HG03354 (cell line): Measurements from ENCODE around the gene MYOM1.
"Not testable (repeated sequence)": the region's sequence is repeated elsewhere in the genome, so short reads cannot be mapped to it uniquely, and the experiment has no call there.

Experiments used
- ATAC-seq: cut with Tn5 transposase; IDR thresholded peaks from one replicate; pipeline ENCODE4 v1.9.1; 2021; ENCODE audit warnings: mild to moderate bottlenecking; ENCODE audit not compliant: unreplicated experiment, poor library complexity, severe bottlenecking

Gene MYOM1

DNA sequence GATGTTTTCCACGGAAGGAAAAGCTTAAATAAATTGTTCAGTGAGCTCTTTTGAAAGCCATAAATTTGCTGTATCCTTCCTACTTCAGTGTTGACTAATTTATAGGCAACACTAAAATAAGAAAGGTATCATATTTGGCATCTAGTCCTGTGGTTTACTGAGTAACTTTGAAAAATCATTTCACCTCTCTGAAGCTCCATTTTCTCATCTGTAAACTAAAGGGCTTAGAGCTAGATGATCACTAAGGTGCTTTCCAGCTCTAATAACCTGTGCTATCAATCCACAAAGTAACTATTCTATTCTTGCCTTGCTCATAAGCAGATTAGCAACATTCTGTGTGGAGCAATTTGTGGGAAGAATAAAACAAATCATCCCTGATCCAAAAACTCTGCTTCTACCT is 3.6 kb upstream of the MYOM1 start:
- no peak for ATAC-seq

GRCh38 chr18:3221496-3221895 is 1.7 kb upstream of the MYOM1 start:
- ATAC-seq = no peak

DNA sequence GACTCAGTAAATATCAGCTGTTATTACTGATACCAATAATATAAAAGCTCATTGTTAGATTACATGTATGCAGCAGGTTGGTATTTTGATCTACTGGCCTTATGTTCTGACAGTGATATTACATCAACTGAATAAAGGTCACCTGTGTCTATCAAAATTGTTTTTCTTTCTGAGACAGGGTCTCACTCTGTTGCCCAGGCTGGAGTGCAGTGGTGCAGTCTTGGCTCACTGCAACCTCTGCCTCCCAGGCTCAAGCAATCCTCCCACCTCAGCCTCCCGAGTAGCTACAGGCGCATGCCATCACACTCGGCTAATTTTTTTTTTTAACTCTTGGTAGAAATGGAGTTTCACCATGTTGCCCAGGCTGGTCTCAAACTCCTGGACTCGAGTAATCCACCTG is 1.1 kb upstream of the MYOM1 start:
- not testable (repeated sequence) for ATAC-seq

DNA sequence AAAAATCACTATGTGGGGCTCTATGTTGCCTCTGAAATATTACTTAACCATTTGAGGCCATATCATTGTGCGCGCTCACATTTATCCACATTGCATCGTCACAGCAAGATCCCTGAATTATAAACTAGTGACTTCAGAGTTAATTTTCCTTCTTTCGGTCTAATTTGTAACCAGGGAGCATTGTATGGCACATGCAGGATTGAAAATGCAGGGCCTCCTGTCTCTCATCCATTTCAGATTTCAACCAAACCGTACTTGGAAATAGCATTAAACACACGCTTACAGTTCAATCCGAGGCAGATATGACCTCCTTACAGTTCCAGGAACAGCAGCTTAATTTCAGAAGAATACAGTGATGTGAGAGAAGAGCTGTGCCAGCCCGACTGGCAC is 532 bp downstream of the MYOM1 start:
- no peak for ATAC-seq

DNA sequence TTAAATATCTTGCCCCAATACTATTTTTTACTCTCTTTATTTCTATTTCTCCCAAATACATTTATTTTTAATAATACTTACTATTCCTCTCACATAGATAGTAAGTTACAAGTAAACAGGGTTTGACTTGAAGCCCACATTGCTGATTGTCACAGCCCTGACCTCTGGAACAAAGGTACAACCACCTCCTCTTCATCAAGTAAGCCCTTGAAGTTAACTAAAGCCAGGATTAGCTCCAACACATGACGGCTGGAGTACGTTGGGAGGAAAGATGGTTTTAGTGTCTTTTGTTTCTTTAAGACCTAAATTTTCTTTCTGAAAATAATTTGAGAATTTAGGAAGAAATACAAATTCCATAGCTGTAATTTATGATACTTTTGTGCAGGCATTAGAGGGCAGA is 949 bp downstream of the MYOM1 start:
- no peak for ATAC-seq

GRCh38 chr18:3217948-3218647 is 1.7 kb downstream of the MYOM1 start:
- ATAC-seq = no peak

- no peak for ATAC-seq
Observed at GRCh38 chr18:3216987-3217386, 2.8 kb downstream of the MYOM1 start.

DNA sequence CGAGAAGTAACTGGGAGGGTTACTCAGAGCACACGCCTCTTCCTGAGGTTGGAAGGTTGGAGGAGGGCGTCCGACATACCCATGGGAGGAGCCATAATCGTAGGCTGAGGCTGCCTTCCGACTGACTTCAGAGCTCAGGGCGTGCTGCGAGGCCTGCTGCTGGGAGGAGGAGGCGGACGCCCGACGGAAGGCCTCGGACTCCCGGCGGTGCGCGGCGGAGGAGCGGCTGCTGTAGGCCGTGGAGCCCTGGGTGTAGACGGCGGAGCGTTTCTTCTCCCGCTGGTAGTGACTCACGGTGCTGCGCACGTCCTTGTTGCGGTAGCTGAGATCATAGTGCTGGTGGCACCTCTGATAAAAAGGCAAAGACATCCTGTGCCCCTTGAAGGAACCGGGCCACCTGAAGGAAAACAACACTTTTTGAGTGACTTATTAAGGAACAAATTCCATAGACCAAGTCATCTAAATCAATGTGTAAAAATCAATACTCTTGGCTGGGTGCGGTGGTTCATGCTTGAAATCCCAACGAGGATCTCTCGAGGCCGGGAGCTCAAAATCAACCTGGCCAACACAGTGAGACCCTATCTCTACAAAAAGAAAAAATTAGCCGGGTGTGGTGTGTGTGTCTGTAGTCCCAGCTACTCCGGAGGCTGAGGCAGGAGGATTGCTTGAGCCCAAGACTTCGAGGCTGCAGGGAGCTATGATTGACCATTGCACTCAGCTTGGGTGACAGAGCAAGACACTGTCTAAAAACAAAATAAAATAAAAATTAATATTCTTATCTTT is 4.7 kb downstream of the MYOM1 start:
- no peak for ATAC-seq

GRCh38 chr18:3213300-3214059 is 6.3 kb downstream of the MYOM1 start:
- ATAC-seq = no peak

DNA sequence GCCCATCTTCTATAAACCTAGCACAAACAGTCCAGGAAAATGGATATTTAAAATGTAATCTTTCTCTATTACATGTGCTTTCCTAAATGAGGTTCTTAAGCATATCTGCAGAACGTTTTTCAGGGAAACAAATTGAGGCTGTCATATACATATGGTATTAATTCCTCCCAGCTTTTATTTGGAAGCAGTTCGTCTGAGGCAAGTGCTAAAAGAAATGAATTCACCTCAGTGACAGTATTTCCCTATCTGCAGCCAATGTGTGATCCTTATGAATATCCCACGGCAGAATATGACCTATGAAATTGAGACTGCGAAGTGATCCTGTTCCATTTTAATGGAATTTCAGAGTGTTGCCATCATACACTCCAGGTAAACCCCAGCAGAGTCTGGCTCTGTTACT is 7.1 kb downstream of the MYOM1 start:
- no peak for ATAC-seq

- ATAC-seq = no peak
Observed at GRCh38 chr18:3211236-3211992, 8.4 kb downstream of the MYOM1 start.

DNA sequence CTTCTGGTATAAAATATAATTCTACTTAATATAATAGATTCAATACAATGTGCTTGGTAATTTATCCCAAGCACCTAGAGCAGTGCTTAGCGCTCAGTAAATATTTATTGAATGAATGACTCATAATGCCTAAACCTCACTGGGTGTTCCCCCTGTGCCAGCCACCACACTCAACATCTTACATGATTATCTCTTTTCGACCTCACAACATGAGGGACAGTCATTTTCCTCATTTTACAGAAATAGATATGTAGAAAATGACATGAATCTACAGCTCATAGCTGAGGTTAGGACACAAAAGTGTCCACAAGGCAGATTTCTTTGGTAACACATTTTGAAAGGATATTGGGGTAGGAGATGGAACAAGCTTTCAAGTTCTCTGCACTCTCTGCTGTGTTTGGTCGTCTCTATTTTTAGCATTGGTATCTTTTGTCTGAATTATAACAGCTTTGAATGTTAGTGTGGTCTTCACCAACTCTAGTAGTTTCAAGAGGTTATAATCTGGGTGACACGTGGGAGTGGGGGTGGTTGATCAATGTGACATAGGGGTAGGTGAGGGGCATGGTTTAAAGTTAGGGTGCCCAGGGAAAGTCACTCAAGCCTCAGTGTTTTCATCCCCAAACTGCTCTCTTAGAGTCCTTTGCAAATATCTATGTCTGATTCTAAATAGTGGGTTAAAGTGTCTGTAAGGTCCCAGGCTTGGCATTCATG is 9.8 kb downstream of the MYOM1 start:
- ATAC-seq = peak; percentile 83

- no peak for ATAC-seq
Observed at GRCh38 chr18:3207565-3207964, 12.2 kb downstream of the MYOM1 start.

DNA sequence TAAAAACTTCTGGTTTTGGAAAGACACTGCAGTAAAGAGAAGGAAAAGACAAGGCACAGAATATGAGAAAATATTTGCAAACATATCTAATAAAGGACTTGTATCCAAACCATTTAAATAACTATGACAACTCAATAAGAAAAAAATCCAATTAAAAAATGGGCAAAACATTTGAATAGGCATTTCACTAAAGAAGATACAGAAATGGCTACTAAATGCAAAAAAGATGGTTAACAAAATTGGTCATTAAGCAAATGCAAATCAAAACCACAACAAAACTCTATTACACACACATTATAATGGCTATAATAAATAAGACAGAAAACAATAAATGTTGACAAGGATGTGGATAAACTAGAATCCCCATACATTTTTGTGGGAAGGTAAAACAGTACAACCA is 14.5 kb downstream of the MYOM1 start:
- no peak for ATAC-seq

GRCh38 chr18:3199942-3200645 is 19.7 kb downstream of the MYOM1 start:
- ATAC-seq = no peak

DNA sequence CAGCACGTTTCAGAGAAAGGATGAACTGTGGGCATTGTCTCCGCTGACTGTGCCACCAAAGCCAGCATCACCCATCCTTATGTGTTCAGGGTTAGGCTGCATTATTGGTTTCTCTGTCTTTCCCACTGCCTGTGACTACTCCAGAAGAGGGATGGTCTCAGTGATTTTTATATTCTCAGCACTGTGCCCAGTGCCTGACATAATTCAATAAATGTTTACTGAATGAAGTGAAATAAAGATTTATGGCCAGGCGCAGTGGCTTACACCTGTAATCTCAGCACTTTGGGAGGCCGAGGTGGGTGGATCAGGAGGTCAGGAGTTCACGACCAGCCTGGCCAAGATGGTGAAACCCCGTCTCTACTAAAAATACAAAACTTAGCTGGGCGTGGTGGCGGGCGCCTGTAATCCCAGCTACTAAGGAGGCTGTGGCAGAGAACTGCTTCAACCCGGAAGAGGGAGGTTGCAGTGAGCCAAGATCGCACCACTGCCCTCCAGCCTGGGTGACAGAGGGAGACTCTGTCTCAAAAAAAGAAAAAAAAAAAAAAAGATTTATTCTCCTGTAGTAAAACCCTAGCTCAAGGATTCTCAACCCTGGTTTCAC is 21.4 kb downstream of the MYOM1 start:
- not testable (repeated sequence) for ATAC-seq

DNA sequence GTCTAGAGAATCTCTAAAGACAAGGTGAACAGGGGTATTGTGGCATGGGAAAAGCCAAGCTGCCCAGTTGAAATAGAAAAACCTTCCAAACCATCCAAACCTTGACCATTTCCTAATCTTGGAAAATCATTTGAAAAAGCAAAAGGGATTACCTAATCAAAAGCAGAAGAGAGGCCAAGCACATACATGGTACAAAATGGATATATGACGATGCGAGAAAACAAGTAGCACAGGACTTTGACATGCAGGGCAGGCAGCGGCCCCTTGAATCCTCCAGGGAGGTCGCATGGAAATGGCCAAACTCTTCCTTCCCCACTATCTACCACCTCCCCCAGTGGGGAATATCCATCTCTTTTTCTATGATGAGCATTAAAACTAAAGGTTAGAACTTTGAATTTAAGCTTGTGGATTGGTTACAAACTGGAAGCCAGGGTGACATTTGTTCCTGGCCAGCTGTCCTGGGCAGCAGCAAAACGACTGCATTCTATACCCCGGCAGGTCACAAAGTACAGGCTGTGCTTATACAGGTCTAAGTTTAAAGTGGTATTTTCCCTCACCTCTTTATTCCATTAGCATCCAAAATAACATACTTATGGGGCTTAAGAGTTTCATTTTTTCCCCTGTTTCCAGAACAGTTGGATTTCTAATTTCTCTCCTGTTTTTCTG is 24.7 kb downstream of the MYOM1 start:
- ATAC-seq = no peak

DNA sequence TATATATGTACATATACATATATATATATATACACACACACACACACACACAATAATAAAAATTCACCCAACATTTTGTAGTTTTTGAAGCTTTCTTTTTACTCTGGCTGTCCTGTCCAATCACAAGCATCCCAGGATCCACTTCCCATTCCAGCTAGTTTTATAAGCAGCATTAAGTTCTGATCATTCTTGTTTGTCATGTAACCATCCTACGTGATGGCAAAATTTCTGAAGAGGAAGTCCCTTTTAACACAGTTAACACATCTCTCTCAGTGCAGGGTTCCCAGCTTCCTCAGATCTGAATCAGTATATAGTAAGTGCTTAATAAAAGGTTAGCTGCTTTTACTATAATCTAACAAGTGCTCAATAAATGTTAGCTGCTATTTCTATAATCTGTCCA is 26.4 kb downstream of the MYOM1 start:
- ATAC-seq = no peak
